K562 (cell line): ENCODE measurements around the gene EFCAB7. TPM values are rescaled to one million over a fixed set of nuclear protein-coding genes. Genes with fewer than 3 reads are reported as not detected.

Experiments used
- ATF4 ChIP-seq: fragments of 450-650 bp; formaldehyde crosslinking; IDR thresholded peaks from 2 replicates; pipeline ENCODE4 v1.4.0; 2022; ENCODE audit warnings: mild to moderate bottlenecking, moderate library complexity
- C11orf30 ChIP-seq: fragments of 450-650 bp; IDR thresholded peaks from 2 replicates; pipeline ENCODE4 v1.6.1; 2016; ENCODE audit warnings: low read depth, mild to moderate bottlenecking
- CBX8 ChIP-seq: fragments of 200-600 bp; sonication (generic); IDR thresholded peaks from 2 replicates; pipeline ENCODE4 v1.6.1; 2012; ENCODE audit warnings: borderline replicate concordance, mixed run types, low read depth, mild to moderate bottlenecking, moderate library complexity, mixed read lengths, low read length, control low read depth, inconsistent platforms; ENCODE audit not compliant: poor library complexity, severe bottlenecking; ENCODE audit errors: extremely low read depth
- CREB1 ChIP-seq, 2 experiments: sonication (generic) in 1 of 2; formaldehyde crosslinking in 1 of 2; IDR thresholded peaks; 2 replicates each; pipeline versions ENCODE4 v1.6.1 to v1.8.0; 2012 to 2022; ENCODE audit warnings: inconsistent platforms in 1 of 2, mild to moderate bottlenecking in 1 of 2, missing genetic modification reagents in 1 of 2, moderate library complexity in 1 of 2
- E2F5 ChIP-seq: sonication (generic); formaldehyde crosslinking; IDR thresholded peaks from 2 replicates; pipeline ENCODE4 v1.8.0; 2022; ENCODE audit warnings: mild to moderate bottlenecking, missing genetic modification reagents
- GMEB1 ChIP-seq: fragments of 250-450 bp; sonication (Bioruptor Pico); IDR thresholded peaks from 2 replicates; pipeline ENCODE4 v1.4.0; 2020; ENCODE audit warnings: mild to moderate bottlenecking
- POLR3A ChIP-seq: IDR thresholded peaks from 2 replicates; pipeline ENCODE4 v1.6.1; 2011; ENCODE audit warnings: borderline replicate concordance, mild to moderate bottlenecking, moderate library complexity; ENCODE audit not compliant: insufficient read length, insufficient read depth; ENCODE audit errors: extremely low read depth
- RBM39 ChIP-seq: fragments of 200-400 bp; formaldehyde crosslinking; optimal IDR thresholded peaks from 2 replicates; pipeline ENCODE3; 2018; ENCODE audit warnings: low read depth, low read length
- SMARCE1 ChIP-seq: fragments of 450-650 bp; IDR thresholded peaks from 2 replicates; pipeline ENCODE4 v1.7.1; 2016; ENCODE audit warnings: mild to moderate bottlenecking
- TCF7 ChIP-seq: sonication (generic); IDR thresholded peaks from 2 replicates; pipeline ENCODE4 v1.6.1; 2016; ENCODE audit warnings: antibody characterized with exemption, borderline replicate concordance
- ZNF395 ChIP-seq: fragments of 200-800 bp; sonication (Bioruptor generic); IDR thresholded peaks from 2 replicates; pipeline ENCODE4 v1.6.1; 2017; ENCODE audit warnings: missing genetic modification characterization, missing compliant biosample characterization
- ZNF655 ChIP-seq: fragments of 250-450 bp; sonication (Bioruptor Pico); IDR thresholded peaks from 2 replicates; pipeline ENCODE4 v1.5.0; 2021
- ZZZ3 ChIP-seq: fragments of 450-650 bp; IDR thresholded peaks from 2 replicates; pipeline ENCODE4 v1.6.1; 2016; ENCODE audit warnings: antibody characterized with exemption, mild to moderate bottlenecking, moderate library complexity
- polyA plus RNA-seq, 8 experiments: library from polyadenylated mRNA; depleted of rRNA in 4 of 8; stranded (reverse) in 5 of 8; unstranded in 3 of 8; fragments of >200 nt; fragmentation: Nextera tagmentation in 2 of 8; fragmentation: Illumina TruSeq in 1 of 8; extraction: Ambion mirVana in 2 of 8; extraction: Trizol in 1 of 8; gene quantifications; 2 replicates each; pipeline versions ENCODE4 v1.2.1 to v1.2.3, GENCODE V29; 2011 to 2014; ENCODE audit warnings: inconsistent platforms in 1 of 8, missing spikeins in 1 of 8
- total RNA-seq, 7 experiments: library from RNA; depleted of rRNA in 6 of 7; stranded (reverse); fragments of >200 nt in 6 of 7; fragmentation: Illumina TruSeq in 2 of 7; extraction: Trizol in 2 of 7; gene quantifications; 2 replicates each; pipeline versions ENCODE4 v1.2.1 to v1.2.3, GENCODE V29; 2011 to 2021; ENCODE audit warnings: low replicate concordance in 1 of 7
- TF ChIP-seq, protein P1 (sequence below), 2 experiments: fragments of 450-650 bp; IDR thresholded peaks; 2 replicates each; pipeline ENCODE4 v1.6.1; 2016
- TF ChIP-seq, protein P2 (sequence below): sonication (generic); formaldehyde crosslinking; IDR thresholded peaks from 2 replicates; pipeline ENCODE4 v1.8.0; 2022; ENCODE audit warnings: mild to moderate bottlenecking, missing genetic modification reagents, borderline replicate concordance

Gene EFCAB7
- total and polyA plus RNA-seq, 9 of the 15 experiments (the other 6 are each of a cell fraction or from before 2014, with no cell fraction given): 3.2 to 7.6 (median 5.7) TPM

DNA sequence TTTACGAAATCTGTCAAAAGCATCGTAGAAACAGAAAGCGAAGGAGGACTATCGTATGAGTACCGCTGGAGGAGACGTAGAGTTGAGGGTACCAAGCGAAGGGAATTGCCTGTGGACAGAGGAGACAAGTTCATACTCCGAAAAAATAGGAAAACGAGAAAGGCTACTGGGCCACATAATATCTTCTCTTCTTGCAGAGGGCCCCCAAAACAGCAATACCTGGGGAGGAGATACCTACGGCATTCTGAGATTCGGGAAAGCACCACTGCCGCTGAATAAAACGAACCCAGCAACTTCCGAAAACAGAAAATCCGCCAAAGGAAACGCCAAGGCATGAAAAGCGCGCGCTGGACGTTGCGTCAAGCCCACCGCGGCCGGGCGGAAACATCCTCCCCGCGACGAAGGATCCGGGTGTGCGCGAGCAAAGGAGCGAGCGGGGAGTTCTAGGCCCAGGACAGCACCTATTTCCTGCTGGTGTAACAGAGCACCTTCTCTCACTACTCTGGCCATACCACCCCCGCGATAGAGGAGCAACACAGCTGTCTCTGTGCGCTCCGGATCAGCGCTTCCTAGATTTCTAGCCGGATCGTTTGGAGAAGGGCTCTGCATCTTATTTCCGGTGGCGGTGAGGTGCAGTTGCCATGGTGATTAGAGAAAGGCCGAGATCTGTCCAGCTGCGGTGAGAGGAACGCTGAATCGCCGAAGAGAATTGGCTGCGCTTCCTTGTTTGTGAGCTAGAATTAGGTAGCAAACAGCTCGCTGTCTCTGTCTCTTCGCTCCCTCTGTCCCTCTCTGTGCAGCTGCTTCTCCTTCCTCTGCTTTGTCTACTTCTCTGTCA, at the start of gene EFCAB7, which contains the start of gene ITGB3BP (continued):
- no peak for TF ChIP-seq E2F5 (CRISPR knock-in tag)
- no peak for TF ChIP-seq RBM39
- TF ChIP-seq ZNF395 (CRISPR knock-in tag): no peak
- no peak for TF ChIP-seq ZNF655 (CRISPR knock-in tag)
- TF ChIP-seq, protein P1, sequence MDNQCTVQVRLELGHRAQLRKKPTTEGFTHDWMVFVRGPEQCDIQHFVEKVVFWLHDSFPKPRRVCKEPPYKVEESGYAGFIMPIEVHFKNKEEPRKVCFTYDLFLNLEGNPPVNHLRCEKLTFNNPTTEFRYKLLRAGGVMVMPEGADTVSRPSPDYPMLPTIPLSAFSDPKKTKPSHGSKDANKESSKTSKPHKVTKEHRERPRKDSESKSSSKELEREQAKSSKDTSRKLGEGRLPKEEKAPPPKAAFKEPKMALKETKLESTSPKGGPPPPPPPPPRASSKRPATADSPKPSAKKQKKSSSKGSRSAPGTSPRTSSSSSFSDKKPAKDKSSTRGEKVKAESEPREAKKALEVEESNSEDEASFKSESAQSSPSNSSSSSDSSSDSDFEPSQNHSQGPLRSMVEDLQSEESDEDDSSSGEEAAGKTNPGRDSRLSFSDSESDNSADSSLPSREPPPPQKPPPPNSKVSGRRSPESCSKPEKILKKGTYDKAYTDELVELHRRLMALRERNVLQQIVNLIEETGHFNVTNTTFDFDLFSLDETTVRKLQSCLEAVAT (IDR thresholded peaks at IDR 0.05): peak; percentile 39 to 47; a peak in 2 of 4 replicates
- TF ChIP-seq, protein P2, sequence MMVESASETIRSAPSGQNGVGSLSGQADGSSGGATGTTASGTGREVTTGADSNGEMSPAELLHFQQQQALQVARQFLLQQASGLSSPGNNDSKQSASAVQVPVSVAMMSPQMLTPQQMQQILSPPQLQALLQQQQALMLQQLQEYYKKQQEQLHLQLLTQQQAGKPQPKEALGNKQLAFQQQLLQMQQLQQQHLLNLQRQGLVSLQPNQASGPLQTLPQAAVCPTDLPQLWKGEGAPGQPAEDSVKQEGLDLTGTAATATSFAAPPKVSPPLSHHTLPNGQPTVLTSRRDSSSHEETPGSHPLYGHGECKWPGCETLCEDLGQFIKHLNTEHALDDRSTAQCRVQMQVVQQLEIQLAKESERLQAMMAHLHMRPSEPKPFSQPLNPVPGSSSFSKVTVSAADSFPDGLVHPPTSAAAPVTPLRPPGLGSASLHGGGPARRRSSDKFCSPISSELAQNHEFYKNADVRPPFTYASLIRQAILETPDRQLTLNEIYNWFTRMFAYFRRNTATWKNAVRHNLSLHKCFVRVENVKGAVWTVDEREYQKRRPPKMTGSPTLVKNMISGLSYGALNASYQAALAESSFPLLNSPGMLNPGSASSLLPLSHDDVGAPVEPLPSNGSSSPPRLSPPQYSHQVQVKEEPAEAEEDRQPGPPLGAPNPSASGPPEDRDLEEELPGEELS (CRISPR knock-in tag): no peak
- peak; percentile 72 for TF ChIP-seq CREB1 (IDR thresholded peaks at IDR 0.05)
- peak; percentile 75 for TF ChIP-seq CREB1 (CRISPR knock-in tag; IDR thresholded peaks at IDR 0.05)
- TF ChIP-seq ATF4 (CRISPR knock-in tag): 0 out of 2 replicates have a peak, but pooled peaks have one; percentile 50
- TF ChIP-seq CBX8: no peak
- TF ChIP-seq SMARCE1: no peak; the same call in 1 of the 2 replicates
- peak; percentile 96 for TF ChIP-seq ZZZ3
- TF ChIP-seq C11orf30: peak; percentile 98
- TF ChIP-seq POLR3A: no peak
- no peak for TF ChIP-seq TCF7
- peak; percentile 88 for TF ChIP-seq GMEB1 (CRISPR knock-in tag)
